HEK293T (cell line): ENCODE measurements around the gene MRO.

Experiments used
- BHLHE40 ChIP-seq: fragments of 450-650 bp; IDR thresholded peaks from 2 replicates; pipeline ENCODE4 v1.6.1; 2016; ENCODE audit warnings: mild to moderate bottlenecking, moderate library complexity, borderline replicate concordance
- ELF4 ChIP-seq: fragments of 450-650 bp; IDR thresholded peaks from 2 replicates; pipeline ENCODE4 v1.6.1; 2017; ENCODE audit warnings: antibody characterized with exemption
- FOXK2 ChIP-seq: fragments of 450-650 bp; IDR thresholded peaks from 2 replicates; pipeline ENCODE4 v1.6.1; 2016; ENCODE audit warnings: mild to moderate bottlenecking
- FOXM1 ChIP-seq: fragments of 450-650 bp; IDR thresholded peaks from 2 replicates; pipeline ENCODE4 v1.6.1; 2017; ENCODE audit warnings: mild to moderate bottlenecking, borderline replicate concordance
- HDGF ChIP-seq: fragments of 450-650 bp; IDR thresholded peaks from 2 replicates; pipeline ENCODE4 v1.6.1; 2017; ENCODE audit warnings: antibody characterized with exemption, borderline replicate concordance
- L3MBTL2 ChIP-seq: fragments of 450-650 bp; conservative IDR thresholded peaks from 2 replicates; pipeline ENCODE4 v1.6.1; 2016; ENCODE audit warnings: mild to moderate bottlenecking
- NFRKB ChIP-seq: fragments of 450-650 bp; IDR thresholded peaks from 2 replicates; pipeline ENCODE4 v1.6.1; 2016; ENCODE audit warnings: mild to moderate bottlenecking, moderate library complexity
- SP1 ChIP-seq: fragments of 450-650 bp; IDR thresholded peaks from 2 replicates; pipeline ENCODE4 v1.6.1; 2017
- SUZ12 ChIP-seq: fragments of 450-650 bp; IDR thresholded peaks from 2 replicates; pipeline ENCODE4 v1.6.1; 2016; ENCODE audit warnings: mild to moderate bottlenecking
- ZNF384 ChIP-seq: fragments of 450-650 bp; IDR thresholded peaks from 2 replicates; pipeline ENCODE4 v1.6.1; 2016
- TF ChIP-seq, protein P1 (sequence below): fragments of 450-650 bp; IDR thresholded peaks from 2 replicates; pipeline ENCODE4 v1.6.1; 2016

DNA sequence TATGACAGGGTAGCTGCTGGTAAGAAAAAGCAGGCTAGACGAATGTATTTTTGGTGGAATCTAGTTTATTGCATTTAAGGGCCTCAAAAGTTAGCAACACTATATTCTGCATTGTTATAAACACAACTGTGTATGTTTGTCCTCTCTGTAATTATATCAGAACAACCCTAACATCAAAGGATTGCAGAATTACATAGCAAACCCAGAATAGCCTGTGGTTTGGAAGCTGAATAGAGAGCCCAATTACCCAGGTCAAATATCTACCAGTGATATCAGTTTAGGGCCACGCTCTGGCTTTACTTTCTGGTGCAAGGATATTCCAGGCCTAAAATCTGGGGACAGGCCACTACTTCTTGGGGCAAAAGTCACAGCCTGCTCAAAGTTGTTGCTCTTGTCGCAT lies 25.1 kb upstream of the MRO start:
- TF ChIP-seq ELF4 (no peak), FOXK2 (no peak), SUZ12 (no peak), BHLHE40 (no peak), SP1 (no peak), HDGF (no peak), L3MBTL2 (no peak), ZNF384 (no peak), FOXM1 (no peak), NFRKB (no peak)
- TF ChIP-seq, protein P1, sequence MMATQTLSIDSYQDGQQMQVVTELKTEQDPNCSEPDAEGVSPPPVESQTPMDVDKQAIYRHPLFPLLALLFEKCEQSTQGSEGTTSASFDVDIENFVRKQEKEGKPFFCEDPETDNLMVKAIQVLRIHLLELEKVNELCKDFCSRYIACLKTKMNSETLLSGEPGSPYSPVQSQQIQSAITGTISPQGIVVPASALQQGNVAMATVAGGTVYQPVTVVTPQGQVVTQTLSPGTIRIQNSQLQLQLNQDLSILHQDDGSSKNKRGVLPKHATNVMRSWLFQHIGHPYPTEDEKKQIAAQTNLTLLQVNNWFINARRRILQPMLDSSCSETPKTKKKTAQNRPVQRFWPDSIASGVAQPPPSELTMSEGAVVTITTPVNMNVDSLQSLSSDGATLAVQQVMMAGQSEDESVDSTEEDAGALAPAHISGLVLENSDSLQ: no peak
